Measurements from ENCODE around the gene UBAP2L. TPM values are rescaled to one million over a fixed set of nuclear protein-coding genes. Genes with fewer than 3 reads are reported as not detected.

UBAP2L gene
- total RNA-seq, 4 donors from 2014 or later = 71.6 to 79.9 (median 75.1) TPM

DNA sequence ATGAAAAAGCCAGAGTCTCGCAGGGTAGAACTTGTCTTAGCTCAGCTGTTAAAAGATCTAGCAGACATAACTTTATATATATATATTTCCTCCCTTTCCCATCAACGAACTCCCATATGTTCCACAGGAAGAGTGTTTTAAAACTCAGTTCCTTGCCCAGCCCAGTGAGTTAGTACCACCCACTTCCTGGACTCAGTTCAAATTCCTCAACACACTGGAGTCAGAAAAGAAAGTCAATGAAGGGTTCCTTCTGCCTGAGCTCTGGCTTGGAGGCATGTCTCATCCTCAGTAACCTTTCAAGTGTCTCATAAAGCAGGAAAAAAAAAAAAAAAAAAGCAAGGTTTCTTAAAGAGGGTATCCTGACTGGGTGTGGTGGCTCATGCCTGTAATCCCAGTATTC lies 44.4 kb upstream of the UBAP2L start:
- peak overlapping the region in 3 of 4 donors; percentile 42 to 60 (median 56) for H3K27ac ChIP-seq
- peaks cover 0 to 60% (median 42%) of the 10 kb centered on the region in 3 donors for H3K4me1 ChIP-seq
- TF ChIP-seq POLR2A (IDR thresholded peaks at IDR 0.05) = no peak
- TF ChIP-seq, protein P1, sequence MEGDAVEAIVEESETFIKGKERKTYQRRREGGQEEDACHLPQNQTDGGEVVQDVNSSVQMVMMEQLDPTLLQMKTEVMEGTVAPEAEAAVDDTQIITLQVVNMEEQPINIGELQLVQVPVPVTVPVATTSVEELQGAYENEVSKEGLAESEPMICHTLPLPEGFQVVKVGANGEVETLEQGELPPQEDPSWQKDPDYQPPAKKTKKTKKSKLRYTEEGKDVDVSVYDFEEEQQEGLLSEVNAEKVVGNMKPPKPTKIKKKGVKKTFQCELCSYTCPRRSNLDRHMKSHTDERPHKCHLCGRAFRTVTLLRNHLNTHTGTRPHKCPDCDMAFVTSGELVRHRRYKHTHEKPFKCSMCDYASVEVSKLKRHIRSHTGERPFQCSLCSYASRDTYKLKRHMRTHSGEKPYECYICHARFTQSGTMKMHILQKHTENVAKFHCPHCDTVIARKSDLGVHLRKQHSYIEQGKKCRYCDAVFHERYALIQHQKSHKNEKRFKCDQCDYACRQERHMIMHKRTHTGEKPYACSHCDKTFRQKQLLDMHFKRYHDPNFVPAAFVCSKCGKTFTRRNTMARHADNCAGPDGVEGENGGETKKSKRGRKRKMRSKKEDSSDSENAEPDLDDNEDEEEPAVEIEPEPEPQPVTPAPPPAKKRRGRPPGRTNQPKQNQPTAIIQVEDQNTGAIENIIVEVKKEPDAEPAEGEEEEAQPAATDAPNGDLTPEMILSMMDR (IDR thresholded peaks at IDR 0.05) = no peak
- no peak for TF ChIP-seq POLR2AphosphoS5 (IDR thresholded peaks at IDR 0.05)
- TF ChIP-seq EP300 (IDR thresholded peaks at IDR 0.05) = no peak
- 29% methylated on average over 2 of the region's 2 CpGs for WGBS, 2 donors (ENCODE audit: low coverage in 1 of 2)
- peak; percentile 53 for ATAC-seq
- no peaks in the 10 kb centered on the region for H3K27me3 ChIP-seq
- H3K9me3 ChIP-seq = no peaks in the 10 kb centered on the region
- H3K36me3 ChIP-seq = peaks cover 4 to 46% of the 10 kb centered on the region in 2 donors
- no peak overlapping the region for H3K4me3 ChIP-seq

DNA sequence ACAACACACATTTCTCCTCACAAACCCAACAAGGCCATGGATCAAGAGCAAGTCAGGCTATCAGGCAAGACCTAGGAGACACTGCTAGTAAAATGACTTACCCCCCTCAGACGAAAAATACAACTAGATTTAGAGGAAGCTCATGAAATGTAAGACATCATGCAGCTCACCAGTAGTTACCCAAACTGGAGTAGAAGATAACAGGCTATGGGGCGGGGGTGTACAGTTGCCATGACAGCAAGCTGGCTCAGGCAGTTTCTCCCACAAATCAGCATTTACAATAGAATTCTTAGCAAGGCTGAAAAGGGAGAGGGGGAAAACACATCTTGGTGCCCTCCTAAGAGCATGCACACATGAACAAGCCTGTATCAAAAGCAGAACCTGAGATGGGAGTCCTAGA lies 42.7 kb upstream of the UBAP2L start:
- peaks cover 0 to 71% (median 47%) of the 10 kb centered on the region in 3 donors for H3K4me1 ChIP-seq
- no peak for TF ChIP-seq POLR2AphosphoS5 (IDR thresholded peaks at IDR 0.05)
- TF ChIP-seq, protein P1 (IDR thresholded peaks at IDR 0.05) = no peak
- no peak for TF ChIP-seq EP300 (IDR thresholded peaks at IDR 0.05)
- TF ChIP-seq POLR2A (IDR thresholded peaks at IDR 0.05) = no peak
- ATAC-seq = no peak
- peak overlapping the region in 1 of 4 donors; percentile 24 for H3K27ac ChIP-seq
- 54% methylated on average over 2 of the region's 2 CpGs; no CpG with 5 or more reads in 1 of the 2 donors for WGBS, 2 donors (ENCODE audit: low coverage in 1 of 2)
- H3K9me3 ChIP-seq = no peaks in the 10 kb centered on the region
- peaks cover 0 to 29% of the 10 kb centered on the region in 2 donors for H3K36me3 ChIP-seq
- no peak overlapping the region for H3K4me3 ChIP-seq
- no peaks in the 10 kb centered on the region for H3K27me3 ChIP-seq

DNA sequence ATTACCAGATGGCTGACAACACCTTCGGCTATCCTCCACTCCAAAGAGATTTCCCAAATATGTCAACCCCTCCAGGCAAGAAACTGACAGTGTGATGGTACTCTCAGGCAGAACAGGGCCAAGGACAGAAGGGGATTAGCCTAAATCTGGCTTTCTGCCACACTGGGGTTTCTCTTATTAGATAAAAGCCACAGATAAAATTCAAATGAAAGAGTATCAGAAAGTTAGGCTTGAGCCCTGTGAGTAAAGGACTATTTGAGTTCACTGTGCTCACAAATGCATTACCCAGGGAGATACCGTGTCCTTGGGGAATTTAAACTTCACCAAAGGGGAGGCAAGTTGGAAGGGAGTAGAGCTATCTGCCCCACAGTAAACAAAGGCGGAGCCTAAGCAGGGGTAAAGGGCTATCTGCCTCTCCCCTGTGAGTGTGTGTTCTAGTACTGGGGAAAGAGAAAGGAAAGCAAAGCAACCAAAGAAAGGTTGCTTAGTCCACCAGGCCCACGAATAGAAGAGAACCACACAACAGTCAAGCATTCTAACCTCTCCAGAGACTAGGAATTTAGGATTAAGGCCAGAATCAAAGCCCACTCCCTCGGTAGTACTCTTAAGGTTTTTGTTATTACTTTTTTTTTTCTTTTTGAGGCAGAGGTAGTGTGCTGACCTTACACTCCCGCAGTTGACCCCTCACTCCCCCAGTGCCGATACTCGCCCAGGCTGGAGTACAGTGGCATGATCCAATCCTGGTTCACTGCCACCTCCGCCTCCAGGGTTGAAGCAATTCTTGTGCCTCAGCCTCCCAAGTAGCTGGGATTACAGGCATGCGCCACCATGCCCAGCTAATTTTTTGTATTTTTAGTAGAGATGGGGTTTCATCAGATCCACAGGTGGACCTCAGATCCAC lies 41.6 kb upstream of the UBAP2L start:
- WGBS, 2 donors (ENCODE audit: low coverage in 1 of 2) = 67 to 88% methylated on average over 6 to 8 of the region's 10 CpGs
- H3K36me3 ChIP-seq = peaks cover 0 to 18% of the 10 kb centered on the region in 2 donors
- H3K4me3 ChIP-seq = no peak overlapping the region
- no peaks in the 10 kb centered on the region for H3K9me3 ChIP-seq
- ATAC-seq = no peak
- H3K27ac ChIP-seq = peak overlapping the region in 3 of 4 donors; percentile 15 to 24 (median 17)
- peaks cover 0 to 79% (median 47%) of the 10 kb centered on the region in 3 donors for H3K4me1 ChIP-seq
- no peaks in the 10 kb centered on the region for H3K27me3 ChIP-seq
- TF ChIP-seq POLR2AphosphoS5 (IDR thresholded peaks at IDR 0.05) = no peak
- TF ChIP-seq, protein P1 (IDR thresholded peaks at IDR 0.05) = no peak
- no peak for TF ChIP-seq EP300 (IDR thresholded peaks at IDR 0.05)
- TF ChIP-seq POLR2A (IDR thresholded peaks at IDR 0.05) = no peak

DNA sequence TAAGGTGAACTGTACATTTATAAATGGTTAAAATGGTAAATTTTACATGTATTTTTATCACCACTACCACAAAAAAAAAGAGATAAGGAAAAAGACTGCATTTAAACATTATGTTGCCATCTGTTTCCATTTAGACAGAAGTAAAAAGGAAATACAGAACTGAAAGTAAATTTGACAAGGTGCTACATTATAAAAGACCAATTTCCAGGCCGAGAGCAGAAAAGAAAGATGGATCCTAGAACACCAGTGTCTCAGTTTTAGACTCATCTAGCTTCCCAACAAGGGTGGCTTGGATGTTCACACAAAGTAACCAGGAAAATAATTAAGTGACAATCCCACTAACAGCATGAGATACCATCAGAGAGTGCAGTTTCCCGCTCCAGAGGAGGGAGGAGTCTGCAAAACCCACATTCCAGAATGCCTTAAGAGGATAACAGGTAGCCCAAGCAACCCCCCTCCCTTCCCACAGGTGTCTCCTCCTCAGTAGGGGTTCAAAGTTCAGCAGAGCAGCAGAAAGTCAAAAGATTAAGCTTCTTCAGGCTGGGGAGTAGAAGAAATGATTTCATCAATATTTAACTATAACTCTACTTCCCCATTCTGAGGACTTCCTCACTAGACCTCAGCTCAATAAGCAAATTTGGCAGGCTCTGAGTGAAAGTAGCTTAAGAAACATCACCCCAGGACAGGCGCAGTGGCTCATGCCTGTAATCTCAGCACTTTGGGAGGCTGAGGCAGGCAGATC lies 40.6 kb upstream of the UBAP2L start:
- no peak for ATAC-seq
- no peaks in the 10 kb centered on the region for H3K27me3 ChIP-seq
- H3K4me3 ChIP-seq = no peak overlapping the region
- WGBS, 2 donors (ENCODE audit: low coverage in 1 of 2) = 63 to 80% methylated on average over 1 to 3 of the region's 3 CpGs
- peaks cover 0 to 79% (median 47%) of the 10 kb centered on the region in 3 donors for H3K4me1 ChIP-seq
- no peaks in the 10 kb centered on the region for H3K9me3 ChIP-seq
- H3K27ac ChIP-seq = peak overlapping the region in 1 of 4 donors; percentile 27
- peaks cover 0 to 10% of the 10 kb centered on the region in 2 donors for H3K36me3 ChIP-seq
- TF ChIP-seq POLR2A (IDR thresholded peaks at IDR 0.05) = no peak
- TF ChIP-seq EP300 (IDR thresholded peaks at IDR 0.05) = no peak
- TF ChIP-seq, protein P1 (IDR thresholded peaks at IDR 0.05) = no peak
- TF ChIP-seq POLR2AphosphoS5 (IDR thresholded peaks at IDR 0.05) = no peak

All from gastroesophageal sphincter (tissue), 4 donors.